ENCODE measurements around the gene GRAP2.

Gene GRAP2

DNA sequence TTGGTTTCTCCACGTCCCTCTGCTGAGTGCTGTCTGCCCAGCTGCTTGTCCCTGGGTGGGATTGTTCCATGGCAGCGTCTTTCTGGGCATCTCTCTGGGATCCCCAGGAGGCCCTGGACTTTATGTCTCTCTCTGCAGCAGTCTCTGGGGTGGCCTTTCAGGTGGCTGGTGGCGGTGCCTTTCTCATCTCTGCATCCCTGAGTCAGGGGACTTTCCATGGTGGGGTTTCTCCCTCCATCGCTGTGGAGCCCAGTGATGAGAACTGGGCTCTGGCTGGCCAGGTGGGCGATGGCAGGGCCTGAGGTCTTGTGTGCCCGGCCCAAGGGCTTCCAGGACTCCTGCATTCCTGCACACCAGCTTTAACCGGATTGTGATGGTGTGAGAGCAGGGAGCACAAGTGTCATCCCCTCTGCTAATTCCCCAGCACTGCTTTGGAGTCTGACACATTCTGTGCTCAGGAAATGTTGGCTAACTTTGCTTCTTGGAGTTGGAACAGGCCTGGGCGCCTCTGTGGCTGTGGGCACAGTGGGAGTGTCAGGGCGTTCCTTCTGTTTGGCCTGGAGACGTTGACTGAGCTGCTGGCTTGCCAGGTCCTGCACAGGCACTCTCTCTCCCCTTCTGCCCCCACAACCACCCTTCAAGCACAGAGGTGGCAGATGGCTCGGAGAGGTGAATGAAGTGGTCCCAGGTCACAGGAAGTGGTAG, 121.8 kb downstream of the GRAP2 start:
- no peak for DNase-seq
